Measurements from ENCODE around the gene CTNND2.
"Not testable (repeated sequence)": the region's sequence is repeated elsewhere in the genome, so short reads cannot be mapped to it uniquely, and the experiment has no call there.

Gene CTNND2

GRCh38 chr5:11313694-11314093 is 590.6 kb downstream of the CTNND2 start:
- not testable (repeated sequence) for DNase-seq (ENCODE audit: low spot score)

DNA sequence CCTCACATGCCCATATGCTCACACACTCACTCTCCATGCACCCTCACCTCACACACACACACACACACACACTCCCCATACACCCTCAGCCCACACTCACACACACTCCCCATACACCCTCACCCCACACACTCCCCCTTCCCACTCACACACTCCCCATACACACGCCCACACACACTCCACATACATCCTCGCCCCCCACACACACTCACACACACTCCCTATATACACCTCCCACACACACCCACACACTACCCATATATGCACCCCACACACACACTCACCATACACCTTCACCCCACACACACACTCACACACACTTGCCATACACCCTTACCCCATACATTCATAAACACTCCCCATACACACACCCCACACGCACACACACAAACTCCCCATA is 592.5 kb downstream of the CTNND2 start:
- DNase-seq (ENCODE audit: low spot score) = no peak

GRCh38 chr5:11311272-11311671 is 593.0 kb downstream of the CTNND2 start:
- DNase-seq (ENCODE audit: low spot score) = no peak

DNA sequence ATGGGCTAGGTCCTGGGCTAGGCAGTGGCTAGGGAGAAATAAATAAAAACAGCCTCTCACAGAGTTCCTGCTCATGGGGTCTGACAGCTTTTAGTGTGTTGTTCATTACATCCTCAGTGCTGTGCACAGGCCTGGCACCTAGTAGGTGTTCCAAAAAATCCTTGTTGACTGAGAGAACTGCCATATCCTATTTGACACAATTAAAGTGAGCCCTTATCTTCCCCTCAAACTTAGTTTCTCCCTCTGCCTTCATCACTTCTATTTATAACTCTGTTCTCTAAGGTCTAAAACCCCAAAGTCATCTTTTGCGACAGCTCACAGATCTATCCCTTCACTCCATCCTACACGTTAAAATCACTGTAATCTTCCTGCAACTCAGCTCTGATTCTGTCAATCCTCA is 594.1 kb downstream of the CTNND2 start:
- no peak for DNase-seq (ENCODE audit: low spot score)

DNA sequence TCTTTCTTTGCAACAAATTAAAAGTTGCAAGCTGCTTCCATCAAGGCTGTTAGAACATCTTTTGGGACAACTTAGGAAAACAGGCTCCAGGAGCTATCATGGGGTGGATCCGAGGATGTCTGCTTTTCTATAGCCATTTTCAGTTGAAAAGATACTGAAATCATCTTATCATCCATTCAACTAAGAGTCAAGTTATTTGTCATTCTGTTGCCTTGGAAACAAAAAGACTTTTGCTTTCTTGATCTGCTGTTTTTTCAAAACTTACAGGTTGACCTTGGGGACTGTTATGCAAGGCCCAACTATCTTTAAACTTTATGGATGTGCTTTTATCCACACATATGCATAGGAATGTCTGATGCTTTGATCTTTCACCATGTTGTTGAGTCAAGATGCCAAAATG is 597.9 kb downstream of the CTNND2 start:
- DNase-seq (ENCODE audit: low spot score) = no peak

GRCh38 chr5:11305245-11305644 is 599.0 kb downstream of the CTNND2 start:
- no peak for DNase-seq (ENCODE audit: low spot score)

GRCh38 chr5:11304641-11305040 is 599.6 kb downstream of the CTNND2 start:
- DNase-seq (ENCODE audit: low spot score) = no peak

GRCh38 chr5:11302663-11303062 is 601.6 kb downstream of the CTNND2 start:
- no peak for DNase-seq (ENCODE audit: low spot score)

DNA sequence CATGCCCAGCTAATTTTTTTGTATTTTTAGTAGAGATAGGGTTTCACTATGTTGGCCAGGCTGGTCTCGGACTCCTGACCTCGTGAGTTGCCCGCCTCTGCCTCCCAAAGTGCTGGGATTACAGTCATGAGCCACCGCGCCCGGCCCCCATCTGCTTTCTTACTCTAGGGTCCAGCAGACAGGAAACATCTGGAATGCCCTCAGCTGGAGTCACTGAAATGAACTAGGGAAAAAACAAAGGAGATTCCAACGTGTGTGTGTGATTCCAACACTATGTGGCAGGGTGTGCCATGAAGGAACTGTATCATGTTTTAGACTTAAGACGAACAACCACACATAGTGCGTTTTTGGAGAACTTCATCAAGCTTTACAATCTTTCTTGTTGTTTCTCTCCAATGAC is 603.1 kb downstream of the CTNND2 start:
- DNase-seq (ENCODE audit: low spot score) = no peak

DNA sequence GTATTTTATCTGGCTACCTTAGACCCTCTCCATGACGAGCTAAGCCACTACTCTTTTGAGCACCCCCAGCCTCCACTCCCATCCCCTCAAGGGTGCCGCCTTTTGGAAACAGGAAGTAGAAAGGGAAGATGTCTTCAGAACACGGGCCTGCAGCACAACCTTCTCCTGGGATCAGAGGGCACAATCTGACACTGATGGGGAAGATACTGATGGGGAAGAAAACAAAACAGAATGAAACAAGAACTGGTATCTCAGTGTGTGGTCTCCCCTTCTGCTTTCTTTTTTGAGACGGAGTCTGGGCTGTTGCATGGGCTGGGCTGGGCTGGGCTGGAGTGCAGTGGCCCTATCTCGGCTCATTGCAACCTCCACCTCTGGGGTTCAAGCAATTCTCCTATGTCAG is 603.5 kb downstream of the CTNND2 start:
- DNase-seq (ENCODE audit: low spot score) = no peak

- no peak for DNase-seq (ENCODE audit: low spot score)
Observed at GRCh38 chr5:11298877-11299276, 605.4 kb downstream of the CTNND2 start.

- no peak for DNase-seq (ENCODE audit: low spot score)
Observed at GRCh38 chr5:11293523-11293922, 610.7 kb downstream of the CTNND2 start.

DNA sequence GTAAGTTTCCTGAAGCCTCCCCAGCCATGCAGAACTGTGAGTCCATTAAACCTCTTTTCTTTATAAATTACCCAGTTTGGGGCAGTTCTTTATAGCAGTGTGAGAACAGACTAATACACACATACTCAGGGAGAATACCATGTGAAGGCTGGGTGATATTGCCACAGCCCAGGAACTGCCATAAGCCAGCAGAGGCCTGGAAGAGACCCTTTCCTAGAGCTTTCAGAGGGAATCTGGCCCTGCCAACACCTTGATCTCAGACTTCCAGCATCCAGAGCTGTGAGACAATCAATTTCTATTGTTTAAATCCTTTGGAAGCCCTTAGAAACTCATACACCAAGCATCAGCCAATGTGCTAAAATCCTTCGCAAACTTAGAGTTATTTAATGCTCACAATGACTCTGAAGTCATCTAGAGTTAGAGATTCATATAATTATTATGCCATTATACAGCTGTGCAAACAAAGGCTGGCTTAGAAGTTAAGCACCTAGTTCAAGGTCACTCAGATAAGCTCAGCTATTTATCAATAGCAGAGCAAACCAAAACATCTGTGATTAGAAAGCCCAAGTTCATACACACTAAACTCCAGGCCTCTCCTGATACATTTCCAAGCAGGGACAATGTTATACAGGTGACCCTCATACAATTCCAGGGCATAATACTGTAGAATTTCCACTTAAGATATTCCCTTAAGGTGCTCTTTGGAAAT is 611.4 kb downstream of the CTNND2 start:
- no peak for DNase-seq (ENCODE audit: low spot score)

DNA sequence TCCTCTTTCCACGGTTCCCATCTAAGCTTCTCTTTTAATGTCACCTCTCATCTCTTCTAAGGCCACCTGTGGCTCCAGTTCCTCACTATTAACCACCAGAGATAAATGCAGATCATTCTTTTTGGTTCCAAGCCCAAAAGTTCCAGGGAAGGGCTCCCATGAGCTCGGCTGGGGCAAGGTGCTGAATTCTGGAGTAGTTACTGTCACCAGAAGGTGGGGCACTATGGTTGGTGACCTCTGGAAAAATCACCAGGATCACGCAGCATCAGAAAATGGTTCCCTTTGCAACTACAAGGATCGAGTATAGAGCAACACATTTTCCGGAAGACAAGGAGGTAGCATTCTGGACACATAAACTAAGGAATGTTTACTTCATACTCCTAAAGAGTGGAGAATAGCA is 614.5 kb downstream of the CTNND2 start:
- no peak for DNase-seq (ENCODE audit: low spot score)

GRCh38 chr5:11289208-11289607 is 615.0 kb downstream of the CTNND2 start:
- no peak for DNase-seq (ENCODE audit: low spot score)

GRCh38 chr5:11281842-11282241 is 622.4 kb downstream of the CTNND2 start:
- no peak for DNase-seq (ENCODE audit: low spot score)

GRCh38 chr5:11277323-11277722 is 626.9 kb downstream of the CTNND2 start:
- DNase-seq (ENCODE audit: low spot score) = no peak

DNA sequence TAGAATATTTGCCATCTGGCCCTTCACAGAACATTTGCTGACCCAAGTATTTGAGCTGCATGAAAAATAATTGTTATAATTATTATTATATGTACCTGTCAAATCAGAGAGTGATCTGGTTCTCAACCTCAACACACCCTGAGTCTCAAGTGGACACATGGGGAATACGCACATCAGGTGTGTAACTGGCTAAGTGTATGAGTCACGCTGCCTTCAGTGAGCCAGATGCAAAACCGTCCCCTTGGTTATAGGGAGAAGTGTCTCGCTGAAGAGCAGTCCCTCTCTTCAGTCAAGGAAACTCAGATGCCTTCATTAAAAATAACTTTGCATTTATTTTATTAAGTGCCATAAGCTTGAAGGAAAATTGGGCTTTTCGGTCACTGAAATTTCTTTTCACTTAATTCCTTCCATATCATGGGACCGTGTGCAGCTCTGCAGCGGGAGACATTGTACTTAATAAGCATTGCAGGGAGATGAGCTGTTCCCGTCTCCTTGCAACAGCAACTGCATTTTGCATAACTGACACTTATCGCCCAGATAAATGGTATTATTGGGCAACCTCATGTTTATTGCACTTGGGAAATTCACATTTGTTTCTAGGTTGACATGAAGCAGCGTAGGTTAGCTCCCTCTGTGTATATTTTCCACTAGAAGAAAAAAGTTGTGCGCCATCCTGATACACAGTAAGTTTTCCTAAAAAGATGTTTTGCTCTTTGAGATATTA is 630.9 kb downstream of the CTNND2 start:
- DNase-seq (ENCODE audit: low spot score) = no peak

GRCh38 chr5:11269515-11269914 is 634.7 kb downstream of the CTNND2 start:
- no peak for DNase-seq (ENCODE audit: low spot score)

DNA sequence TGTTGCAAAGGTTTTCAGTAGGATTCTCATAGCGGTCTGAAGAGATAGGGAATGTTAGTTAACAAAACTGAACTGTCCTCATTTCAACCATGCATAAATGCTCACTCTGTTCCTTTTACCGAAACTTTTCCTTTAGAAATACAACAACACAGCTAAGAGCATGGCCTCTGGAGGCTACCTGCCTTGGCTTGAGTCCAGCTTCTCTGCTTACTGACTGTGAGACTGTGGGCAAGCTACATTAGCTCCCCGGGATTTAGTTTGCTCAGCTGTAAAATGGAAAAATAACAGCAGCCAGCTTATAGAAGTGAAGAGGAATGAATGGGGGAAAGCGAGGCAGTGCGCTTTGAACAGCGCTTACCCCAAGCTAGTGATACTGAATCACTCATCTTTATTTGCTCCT is 635.4 kb downstream of the CTNND2 start:
- DNase-seq (ENCODE audit: low spot score) = no peak

GRCh38 chr5:11266331-11266730 is 637.9 kb downstream of the CTNND2 start:
- no peak for DNase-seq (ENCODE audit: low spot score)

GRCh38 chr5:11261241-11261640 is 643.0 kb downstream of the CTNND2 start:
- DNase-seq (ENCODE audit: low spot score) = no peak

DNA sequence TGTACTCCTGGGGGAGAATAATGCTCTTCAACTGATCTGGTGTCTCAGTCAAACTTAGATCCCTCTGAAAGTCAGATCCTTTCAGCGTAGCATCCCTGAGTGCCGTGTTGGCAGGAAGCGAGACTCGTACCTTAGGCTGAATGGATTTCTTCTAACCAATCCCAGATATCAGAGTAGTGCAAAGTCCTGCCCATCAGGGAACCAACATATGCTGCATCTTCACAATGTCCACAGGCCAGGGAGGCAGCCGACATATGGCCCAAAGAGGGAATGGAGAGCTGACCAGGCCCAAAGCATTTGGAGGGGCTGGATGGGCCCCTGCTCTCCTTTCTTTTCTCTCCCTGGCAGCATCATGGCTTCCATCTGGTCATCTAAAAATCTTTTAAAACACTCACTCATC is 646.2 kb downstream of the CTNND2 start:
- DNase-seq (ENCODE audit: low spot score) = no peak

DNA sequence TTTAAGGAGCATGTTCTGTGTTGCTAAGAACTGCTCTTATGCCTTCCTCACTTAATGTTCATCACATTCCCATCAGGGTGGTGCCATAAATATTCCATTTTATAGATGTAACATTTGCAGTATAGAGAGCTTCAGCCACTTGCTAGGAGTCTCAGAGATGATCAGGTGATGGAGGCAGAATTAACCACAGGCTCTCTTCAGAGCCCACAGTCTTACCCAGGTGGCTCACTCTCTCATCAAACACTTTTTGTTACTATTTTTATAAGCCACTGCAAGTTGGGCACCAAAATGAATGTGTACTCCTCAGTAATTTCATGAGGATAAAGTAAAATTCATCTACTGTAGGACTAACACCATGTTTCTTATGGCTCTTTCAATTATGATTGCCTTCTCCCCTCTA is 651.7 kb downstream of the CTNND2 start:
- DNase-seq (ENCODE audit: low spot score) = no peak
